ENCODE results near the gene CALML6. TPM values are rescaled to one million over a fixed set of nuclear protein-coding genes. Genes with fewer than 3 reads are reported as not detected.

The CALML6 gene
- total RNA-seq, 1 experiment from 2014 or later = 1.7 TPM

GRCh38 chr1:1914101-1914970, 724 bp upstream of the CALML6 start:
- Mint-ChIP-seq H3K4me3 (peak overlapping the region in 1 of 2 experiments; percentile 7; a peak in 1 of 5 replicates), H3K27ac (peak overlapping the region in 2 of 3 experiments; percentile 13 to 46; a peak in 2 of 7 replicates), H3K27me3 (ENCODE audit: low read depth) (peaks cover 2% of the 10 kb centered on the region), H3K4me1 (peaks cover 13 to 36% of the 10 kb centered on the region in 2 experiments), H3K36me3 (ENCODE audit: insufficient read depth in 1 of 3, low read depth in 3 of 3) (no peaks in the 10 kb centered on the region; a peak in 1 of 7 replicates), H3K9me3 (no peaks in the 10 kb centered on the region)
- Histone ChIP-seq H4K8ac (replicated peaks; ENCODE audit: insufficient read length, low read depth, low read length) (no peak overlapping the region), H3K9ac (ENCODE audit: extremely low read depth, insufficient read length, low read length) (no peak overlapping the region), H2BK120ac (ENCODE audit: low read depth, low read length, poor library complexity, severe bottlenecking) (no peak overlapping the region), H2AFZ (ENCODE audit: low read length) (no peak overlapping the region), H3K79me2 (ENCODE audit: insufficient read depth, low read length) (no peaks in the 10 kb centered on the region), H3K4me1 (ENCODE audit: insufficient read depth, low read length) (no peaks in the 10 kb centered on the region), H2BK12ac (ENCODE audit: insufficient read length, low read depth, low read length) (no peak overlapping the region), H3K9me3 (ENCODE audit: control insufficient read depth, low read depth, low read length) (no peaks in the 10 kb centered on the region), H3K14ac (ENCODE audit: insufficient read depth, low read length) (peak overlapping the region; percentile 23; the same call in 1 of the 2 replicates), H3K27ac (ENCODE audit: insufficient read length, low read depth, low read length) (no peak overlapping the region), H3K79me1 (ENCODE audit: insufficient read depth, low read depth, low read length, poor library complexity, severe bottlenecking) (no peaks in the 10 kb centered on the region), H3T11ph (ENCODE audit: low read length) (no peak overlapping the region), H3K56ac (ENCODE audit: insufficient read length, low read depth, low read length) (no peak overlapping the region), H4K5ac (ENCODE audit: insufficient read length, low read depth, low read length) (no peak overlapping the region), H2BK20ac (ENCODE audit: low read depth, low read length, poor library complexity, severe bottlenecking) (no peak overlapping the region), H3K27me3 (ENCODE audit: insufficient read depth, low read length) (no peaks in the 10 kb centered on the region), H2BK5ac (ENCODE audit: insufficient read length, low read length) (no peak overlapping the region), H4K91ac (ENCODE audit: insufficient read length, low read depth, low read length) (no peak overlapping the region), H3K4me2 (ENCODE audit: insufficient read depth, insufficient read length, low read length) (no peak overlapping the region), H2BK15ac (ENCODE audit: low read depth, low read length) (no peak overlapping the region), H3K23me2 (ENCODE audit: insufficient read length, low read depth, low read length, poor library complexity, severe bottlenecking) (peaks cover 3% of the 10 kb centered on the region), H2AK5ac (ENCODE audit: insufficient read length, low read length) (no peak overlapping the region), H3K23ac (ENCODE audit: insufficient read length, low read depth, low read length) (no peak overlapping the region), H4K20me1 (ENCODE audit: control insufficient read depth, insufficient read depth, insufficient read length) (no peaks in the 10 kb centered on the region), H3K4ac (ENCODE audit: low read depth, low read length) (no peak overlapping the region), H3K18ac (ENCODE audit: insufficient read length, low read depth, low read length) (no peak overlapping the region)
- TF ChIP-seq CTCF (conservative IDR thresholded peaks at IDR 0.05) = no peak
- DNase-seq = peak; percentile 30
- no CpG with 5 or more reads among the region's 20 CpGs for WGBS (ENCODE audit: extremely low coverage, insufficient read length, low lambda C conversion rate)

Measured in H9 (cell line).